ENCODE results near the gene KCNK4. TPM values are rescaled to one million over a fixed set of nuclear protein-coding genes. Genes with fewer than 3 reads are reported as not detected.
"Not testable (repeated sequence)": the region's sequence is repeated elsewhere in the genome, so short reads cannot be mapped to it uniquely, and the experiment has no call there.

The KCNK4 gene
- total RNA-seq, 4 donors from 2014 or later = 0.61 to 0.76 TPM; not detected in 2

GRCh38 chr11:64314146-64314804 lies 23.2 kb downstream of the KCNK4 start:
- TF ChIP-seq CTCF (IDR thresholded peaks at IDR 0.05) = no peak
- TF ChIP-seq POLR2A (IDR thresholded peaks at IDR 0.05) = no peak
- no peaks in the 10 kb centered on the region for H3K27me3 ChIP-seq
- H3K9me3 ChIP-seq = no peaks in the 10 kb centered on the region
- peak overlapping the region; percentile 37 to 47 for H3K27ac ChIP-seq
- DNase-seq = no peak
- no peaks in the 10 kb centered on the region for H3K4me1 ChIP-seq
- no peaks in the 10 kb centered on the region for H3K36me3 ChIP-seq
- intact Hi-C loops (cut with DNase I; ENCODE audit: low total_unique reads) = no loop called here
- no peak overlapping the region for H3K4me3 ChIP-seq

GRCh38 chr11:64314805-64315561 lies 23.9 kb downstream of the KCNK4 start:
- Histone ChIP-seq H3K4me1 (no peaks in the 10 kb centered on the region), H3K27ac (no peak overlapping the region), H3K36me3 (no peaks in the 10 kb centered on the region), H3K9me3 (no peaks in the 10 kb centered on the region), H3K27me3 (no peaks in the 10 kb centered on the region), H3K4me3 (no peak overlapping the region)
- DNase-seq = no peak
- intact Hi-C loops (cut with DNase I; ENCODE audit: low total_unique reads) = no loop called here
- TF ChIP-seq CTCF (IDR thresholded peaks at IDR 0.05) (no peak), POLR2A (IDR thresholded peaks at IDR 0.05) (no peak)

- H3K9me3 ChIP-seq; intact Hi-C loops (cut with DNase I; ENCODE audit: low total_unique reads); H3K4me3 ChIP-seq; DNase-seq; H3K27me3 ChIP-seq; H3K36me3 ChIP-seq; H3K4me1 ChIP-seq: not testable (repeated sequence)
- peak overlapping the region in 1 of 2 donors; percentile 97 for H3K27ac ChIP-seq
These were observed 24.8 kb downstream of the KCNK4 start for GRCh38 chr11:64315667-64316526.

GRCh38 chr11:64316672-64317324 lies 25.7 kb downstream of the KCNK4 start:
- Histone ChIP-seq H3K36me3 (no peaks in the 10 kb centered on the region), H3K27me3 (no peaks in the 10 kb centered on the region), H3K4me3 (peak overlapping the region; percentile 74 to 75), H3K4me1 (no peaks in the 10 kb centered on the region), H3K27ac (peak overlapping the region; percentile 97 to 98), H3K9me3 (no peaks in the 10 kb centered on the region)
- intact Hi-C loops (cut with DNase I; ENCODE audit: low total_unique reads) = no loop called here
- TF ChIP-seq POLR2A (IDR thresholded peaks at IDR 0.05) (no peak), CTCF (IDR thresholded peaks at IDR 0.05) (peak in 1 of 4 experiments; percentile 3)
- DNase-seq = peak in 1 of 2 donors; percentile 60

GRCh38 chr11:64317325-64317960 lies 26.3 kb downstream of the KCNK4 start, which contains the start of gene TRMT112:
Gene TRMT112, minus strand, starts transcription at chr11:64317559. Its CDS starts 33 bp downstream, at chr11:64317526.
- Histone ChIP-seq H3K27ac (peak within 1 kb of the TSS; percentile 97 to 98), H3K36me3 (no peaks in the 10 kb centered on the region), H3K27me3 (no peaks in the 10 kb centered on the region), H3K9me3 (no peaks in the 10 kb centered on the region), H3K4me1 (no peaks in the 10 kb centered on the region), H3K4me3 (peak within 1 kb of the TSS; percentile 74 to 75)
- intact Hi-C loops (cut with DNase I; ENCODE audit: low total_unique reads) = no loop called here
- DNase-seq = peak; percentile 95 to 98
- TF ChIP-seq POLR2A (IDR thresholded peaks at IDR 0.05) (peak; percentile 70 to 85), CTCF (IDR thresholded peaks at IDR 0.05) (peak in 1 of 4 experiments; percentile 0)
